T-helper 1 cell (primary cell): ENCODE results near the gene SYT8.
A peak's percentile ranks its signal among the peaks of the same experiment; 100 is the strongest.
"Not testable (repeated sequence)": the region's sequence is repeated elsewhere in the genome, so short reads cannot be mapped to it uniquely, and the experiment has no call there.

Experiments used
- DNase-seq, 5 donors: peaks; one replicate each; pipeline ENCODE4 v3.0.0-alpha.2; 2012 to 2020
- total RNA-seq, 4 donors: gene quantifications; one replicate each; lab custom pipeline; 2026; lab: John Stamatoyannopoulos, UW

SYT8 gene, protein sequence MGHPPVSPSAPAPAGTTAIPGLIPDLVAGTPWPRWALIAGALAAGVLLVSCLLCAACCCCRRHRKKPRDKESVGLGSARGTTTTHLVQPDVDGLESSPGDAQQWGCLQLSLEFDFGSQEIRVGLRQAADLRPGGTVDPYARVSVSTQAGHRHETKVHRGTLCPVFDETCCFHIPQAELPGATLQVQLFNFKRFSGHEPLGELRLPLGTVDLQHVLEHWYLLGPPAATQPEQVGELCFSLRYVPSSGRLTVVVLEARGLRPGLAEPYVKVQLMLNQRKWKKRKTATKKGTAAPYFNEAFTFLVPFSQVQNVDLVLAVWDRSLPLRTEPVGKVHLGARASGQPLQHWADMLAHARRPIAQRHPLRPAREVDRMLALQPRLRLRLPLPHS
- total RNA-seq, result 0 reads per million in 4 donors

DNA sequence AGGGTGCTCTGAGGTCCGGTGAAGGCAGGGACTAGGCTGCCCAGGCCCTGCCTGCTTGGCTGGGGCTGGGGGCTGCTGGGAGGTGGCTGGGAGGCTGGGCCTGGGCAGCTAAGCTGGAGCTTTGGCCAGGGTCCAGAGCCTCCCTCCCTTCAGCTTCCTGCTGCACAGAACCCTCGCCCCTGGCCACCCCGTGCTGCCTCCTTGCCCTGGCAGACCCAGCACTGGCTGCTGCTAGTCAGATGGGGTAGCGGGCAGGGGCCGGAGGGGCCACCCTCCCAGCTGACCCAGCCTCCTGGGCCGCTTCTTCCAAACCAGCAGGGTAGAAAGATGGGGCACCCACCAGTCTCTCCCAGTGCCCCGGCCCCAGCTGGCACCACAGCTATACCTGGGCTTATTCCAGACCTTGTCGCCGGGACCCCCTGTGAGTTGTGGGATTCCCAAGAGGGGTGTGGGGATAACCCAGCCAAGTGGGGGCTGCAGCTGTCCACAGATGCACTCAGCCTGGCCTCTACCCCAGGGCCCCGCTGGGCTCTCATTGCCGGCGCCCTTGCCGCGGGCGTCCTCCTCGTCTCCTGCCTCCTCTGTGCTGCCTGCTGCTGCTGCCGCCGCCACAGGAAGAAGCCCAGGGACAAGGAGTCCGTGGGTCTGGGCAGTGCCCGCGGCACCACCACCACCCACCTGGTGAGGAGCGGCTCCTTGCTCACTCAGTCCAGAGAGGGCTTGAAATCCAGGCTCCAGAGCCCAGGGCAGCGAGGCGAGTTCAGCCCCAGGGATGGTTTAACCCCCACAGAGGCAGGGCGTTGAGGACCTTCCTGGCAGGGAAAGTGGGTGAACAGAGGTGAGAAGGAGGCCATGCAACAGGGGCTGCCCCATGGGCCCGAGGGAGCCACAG, at the start of gene SYT8:
Gene SYT8 (plus strand): TSS at position 212 of the 892 bp plus-strand sequence. CDS start 116 bp downstream, at position 328.
- DNase-seq, result peak in 1 of 5 donors; percentile 5

DNA sequence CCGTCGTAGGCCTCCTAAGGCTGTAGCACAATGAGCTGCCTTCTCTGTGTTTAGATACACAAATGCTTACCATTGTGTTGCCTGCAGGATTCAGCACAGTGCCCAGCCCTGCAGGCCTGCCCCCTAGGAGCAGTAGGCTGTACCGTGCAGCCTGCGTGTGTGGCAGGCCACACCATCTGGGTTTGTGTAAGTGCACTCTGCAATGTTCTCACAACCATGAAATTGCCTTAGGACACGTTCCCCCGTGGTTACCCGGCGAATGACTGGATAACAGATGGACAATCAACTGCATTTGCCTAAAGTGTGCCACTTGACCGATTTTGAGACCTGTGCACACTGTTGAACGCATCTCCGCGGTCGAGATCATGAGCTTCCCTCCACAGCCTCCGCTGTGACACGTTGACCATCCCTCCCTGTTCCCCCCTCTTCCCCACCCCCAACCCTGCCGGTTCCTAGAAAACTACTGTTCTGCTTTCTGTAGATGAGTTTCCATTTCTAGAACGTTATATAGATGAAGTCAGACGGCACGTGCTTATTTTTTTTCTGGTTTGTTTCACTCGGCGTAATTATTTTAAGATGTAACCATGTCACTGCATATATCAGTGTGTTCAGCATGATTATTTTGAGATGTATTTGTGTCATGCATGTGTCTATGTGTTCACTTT, 48.9 kb upstream of the SYT8 start:
- DNase-seq, result no peak

DNA sequence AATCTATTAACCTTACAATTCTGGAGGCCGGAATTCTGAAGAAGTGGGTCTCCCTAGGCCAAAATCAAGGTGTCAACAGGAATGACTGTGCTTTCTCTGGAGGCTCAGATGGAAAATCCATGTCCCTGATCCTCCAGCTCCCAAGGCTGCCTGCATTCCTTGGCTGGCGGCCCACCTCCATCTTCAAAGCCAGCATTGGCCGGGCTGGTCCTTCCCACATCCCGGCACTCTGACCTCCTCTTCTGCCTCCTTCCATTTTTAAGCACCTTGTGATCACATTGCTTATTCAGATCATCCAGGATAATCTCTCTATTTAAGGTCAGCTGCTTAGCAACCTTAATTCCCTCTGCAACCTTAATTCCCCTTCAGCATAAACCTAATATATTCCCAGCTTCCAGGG, 48.3 kb upstream of the SYT8 start:
- DNase-seq, result no peak

DNA sequence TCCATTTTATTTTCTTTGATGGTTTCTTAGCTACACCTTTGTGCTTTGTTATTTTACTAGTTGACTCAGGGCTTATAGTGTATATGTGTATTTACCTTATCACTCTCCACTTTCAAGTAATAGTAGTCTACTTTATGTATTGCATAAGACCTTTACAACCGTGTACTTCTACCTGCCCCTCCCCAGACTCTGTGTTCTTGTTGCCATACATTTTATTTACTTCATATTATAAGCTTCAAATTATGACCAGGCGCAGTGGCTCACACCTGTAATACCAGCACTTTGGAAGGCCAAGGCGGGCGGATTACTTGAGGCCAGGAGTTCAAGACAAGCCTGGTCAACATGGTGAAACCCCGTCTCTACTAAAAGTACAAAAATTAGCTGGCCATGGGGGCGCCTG, 42.9 kb upstream of the SYT8 start:
- DNase-seq, result no peak

DNA sequence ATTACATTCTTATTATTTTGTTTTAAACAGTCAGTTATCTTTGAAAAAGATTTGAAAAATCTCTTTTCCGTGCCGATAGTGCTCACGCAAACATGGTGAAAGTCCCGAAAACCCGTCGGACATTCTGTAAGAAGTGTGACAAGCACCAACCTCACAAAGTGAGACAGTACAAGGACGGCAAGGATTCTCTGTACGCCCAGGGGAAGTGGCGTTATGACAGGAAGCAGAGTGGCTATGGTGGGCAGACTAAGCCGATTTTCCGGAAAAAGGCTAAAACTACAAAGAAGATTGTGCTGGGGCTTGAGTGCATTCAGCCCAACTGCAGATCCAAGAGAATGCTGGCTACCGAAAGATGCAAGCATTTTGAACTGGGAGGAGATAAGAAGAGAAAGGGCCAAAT, 42.3 kb upstream of the SYT8 start:
- DNase-seq, result peak in 1 of 5 donors; percentile 51

DNA sequence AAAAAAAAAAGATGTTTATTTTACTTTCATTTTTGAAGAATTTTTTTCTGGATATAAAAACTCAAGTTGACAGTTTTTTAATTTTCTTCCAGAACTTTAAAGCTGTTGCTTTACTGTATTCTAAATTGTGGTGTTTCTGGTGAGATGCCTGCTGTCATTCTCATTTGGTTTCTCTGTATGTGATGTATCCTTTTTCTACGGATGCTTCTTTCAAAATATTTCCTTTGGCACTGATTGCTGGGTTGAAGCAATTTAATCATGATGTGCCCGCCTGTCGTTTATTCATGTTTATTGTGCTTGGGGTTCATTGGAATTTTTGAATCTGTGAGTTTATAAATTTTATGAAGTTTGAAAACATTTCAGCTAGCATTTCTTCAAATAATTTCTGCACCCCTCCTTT, 41.7 kb upstream of the SYT8 start:
- no peak for DNase-seq

DNA sequence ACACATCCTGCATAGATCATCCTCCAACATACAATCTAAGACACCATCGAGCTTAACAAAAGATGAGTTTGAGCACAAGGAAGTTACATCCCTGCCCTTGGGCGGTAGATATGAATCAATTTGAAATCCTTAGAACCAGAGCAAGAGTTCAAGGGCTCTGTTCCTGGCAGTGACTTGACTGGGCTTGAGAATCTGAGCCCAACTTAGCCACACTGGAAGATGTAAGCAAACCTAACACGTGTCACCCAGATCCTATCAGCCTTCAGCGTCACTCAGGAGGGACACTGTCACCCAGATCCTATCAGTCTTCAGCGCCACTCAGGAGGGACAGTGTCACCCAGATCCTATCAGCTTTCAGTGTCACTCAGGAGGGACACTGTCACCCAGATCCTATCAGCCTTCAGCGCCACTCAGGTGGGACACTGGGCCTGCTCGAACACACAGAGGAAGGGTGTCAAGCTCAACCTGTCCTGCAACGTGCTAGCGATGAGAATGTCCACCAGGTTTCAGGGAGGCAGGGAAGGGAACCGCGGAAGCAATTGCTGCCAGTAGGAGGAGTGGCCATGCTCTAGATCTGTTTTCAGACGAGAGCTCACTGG, 38.3 kb upstream of the SYT8 start:
- no peak for DNase-seq

DNA sequence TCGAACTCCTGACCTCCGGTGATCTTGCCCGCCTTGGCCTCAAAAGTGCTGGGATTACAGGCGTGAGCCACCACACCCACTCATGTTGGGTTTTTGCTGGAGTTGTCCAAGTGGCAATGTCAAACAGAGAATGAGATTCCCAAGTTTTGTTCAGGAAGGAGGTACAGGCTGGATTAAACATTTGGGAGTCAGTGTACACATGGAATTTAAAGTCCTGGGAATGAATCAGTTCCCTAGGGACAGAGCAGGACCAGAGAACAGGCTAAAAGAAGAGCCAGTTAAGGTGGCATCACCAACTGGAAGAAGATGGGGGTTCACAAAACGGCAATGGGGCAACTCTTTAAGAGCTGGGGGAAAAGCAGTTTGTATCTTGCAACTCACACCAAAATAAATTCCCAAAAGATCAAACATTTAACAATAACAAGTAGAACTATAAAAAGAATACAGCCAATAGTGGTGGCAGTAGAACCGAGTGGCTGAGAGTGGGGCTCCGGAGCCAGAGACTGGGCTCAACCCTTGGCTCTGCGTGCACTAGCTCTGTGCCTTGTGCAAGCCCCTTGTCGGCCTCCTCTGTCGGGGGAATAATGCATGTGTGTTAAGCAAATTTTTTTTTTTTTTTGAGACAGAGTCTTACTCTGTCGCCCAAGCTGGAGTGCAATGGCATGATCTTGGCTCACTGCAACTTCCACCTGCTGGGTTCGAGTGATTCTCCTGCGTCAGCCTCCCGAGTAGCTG, 37.2 kb upstream of the SYT8 start:
- no peak for DNase-seq

DNA sequence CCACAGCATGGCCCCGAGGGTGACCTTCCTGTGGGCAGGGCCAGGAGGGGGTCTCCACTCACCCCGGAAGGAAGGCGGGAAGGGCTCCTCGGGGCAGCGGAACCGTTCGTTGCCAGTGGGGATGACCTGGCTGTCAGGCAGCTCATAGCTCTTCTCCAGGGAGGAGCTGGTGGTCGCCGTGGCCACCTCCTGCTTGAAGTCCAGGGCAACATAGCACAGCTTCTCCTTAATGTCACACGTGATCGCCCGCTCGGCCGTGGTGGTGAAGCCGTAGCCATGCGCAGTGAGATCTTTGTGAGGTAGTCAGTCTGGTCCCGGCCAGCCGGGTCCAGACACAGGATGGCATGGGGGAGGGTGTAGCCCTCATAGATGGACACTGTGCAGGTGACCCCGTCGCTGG, 31.5 kb upstream of the SYT8 start:
- no peak for DNase-seq

DNA sequence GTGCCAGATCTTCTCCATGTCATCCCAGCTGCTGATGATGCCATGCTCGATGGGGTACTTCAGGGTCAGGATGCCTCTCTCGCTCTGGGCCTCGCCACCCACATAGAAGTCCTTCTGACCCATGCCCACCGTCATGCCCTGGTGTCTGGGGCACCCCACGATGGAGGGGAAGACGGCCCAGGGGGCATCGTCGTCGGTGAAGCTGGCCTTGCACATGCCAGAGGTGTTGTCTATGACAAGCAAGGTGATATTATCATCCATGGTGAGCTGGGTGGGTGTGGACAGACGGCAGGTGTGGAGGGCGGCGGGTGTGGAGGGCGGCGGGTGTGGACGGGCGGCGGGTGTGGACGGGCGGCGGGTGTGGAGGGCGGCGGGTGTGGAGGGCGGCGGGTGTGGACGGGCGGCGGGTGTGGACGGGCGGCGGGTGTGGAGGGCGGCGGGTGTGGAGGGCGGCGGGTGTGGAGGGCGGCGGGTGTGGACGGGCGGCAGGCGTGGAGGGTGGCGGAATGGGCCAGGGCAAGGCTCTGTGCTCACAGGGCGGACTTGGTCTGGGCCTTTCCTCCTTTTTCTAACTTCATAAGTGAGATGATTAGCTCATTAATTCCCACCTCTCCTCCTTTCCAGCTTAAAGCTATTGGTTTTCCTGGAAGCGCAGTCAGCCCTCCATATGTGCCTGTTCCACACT, 30.8 kb upstream of the SYT8 start:
- DNase-seq, result not testable (repeated sequence)

DNA sequence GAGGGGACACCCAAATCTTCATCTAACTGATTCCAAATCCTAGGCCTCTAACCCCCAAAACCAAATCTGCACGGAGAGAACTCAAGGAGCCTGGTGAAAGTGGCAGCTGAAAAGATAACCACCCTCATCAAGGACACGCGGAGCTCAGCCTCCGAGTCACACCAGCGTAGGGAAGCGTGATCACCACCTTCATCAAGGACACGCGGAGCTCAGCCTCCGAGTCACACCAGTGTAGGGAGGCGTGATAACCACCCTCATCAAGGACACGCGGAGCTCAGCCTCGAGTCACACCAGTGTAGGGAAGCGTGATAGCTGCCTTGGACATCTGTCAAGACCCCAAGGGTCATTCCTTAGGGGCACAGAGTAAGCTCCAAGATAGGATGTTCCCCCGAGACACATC, 29.3 kb upstream of the SYT8 start:
- no peak for DNase-seq

DNA sequence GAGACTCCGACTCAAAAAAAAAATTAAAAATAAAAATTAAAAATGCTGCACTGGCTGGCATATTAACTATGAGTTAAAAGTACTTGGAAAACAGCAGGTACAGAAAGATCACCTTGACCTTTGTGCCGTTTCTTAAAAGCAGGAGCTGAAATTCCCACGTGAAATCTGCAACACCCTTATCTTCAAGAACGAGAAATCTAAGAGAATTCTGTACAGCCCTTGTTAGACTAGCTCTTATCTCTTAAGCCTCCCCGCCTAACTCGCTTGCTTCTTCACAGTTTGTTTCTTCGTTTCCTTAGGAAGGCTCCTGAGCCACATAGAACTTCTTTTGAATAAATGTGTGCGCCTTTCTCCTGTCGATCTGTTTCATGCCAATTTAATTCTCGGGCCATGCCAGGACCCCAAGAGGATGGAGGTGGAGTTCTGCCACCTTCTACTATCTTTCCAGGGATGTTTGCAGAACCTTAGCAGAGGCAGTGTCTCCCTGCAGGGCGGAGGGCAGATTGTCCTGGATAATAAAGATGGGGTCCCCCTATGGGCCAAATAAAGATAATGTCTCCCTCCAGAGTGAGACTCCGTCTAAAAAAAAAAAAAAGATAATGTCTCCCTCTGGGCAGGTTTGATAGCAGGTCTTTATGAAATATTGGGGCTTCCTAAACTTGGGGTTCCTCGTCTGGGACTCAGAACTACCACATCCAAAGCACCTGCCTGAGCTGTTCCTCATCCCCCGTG, 27.4 kb upstream of the SYT8 start:
- DNase-seq, result no peak

DNA sequence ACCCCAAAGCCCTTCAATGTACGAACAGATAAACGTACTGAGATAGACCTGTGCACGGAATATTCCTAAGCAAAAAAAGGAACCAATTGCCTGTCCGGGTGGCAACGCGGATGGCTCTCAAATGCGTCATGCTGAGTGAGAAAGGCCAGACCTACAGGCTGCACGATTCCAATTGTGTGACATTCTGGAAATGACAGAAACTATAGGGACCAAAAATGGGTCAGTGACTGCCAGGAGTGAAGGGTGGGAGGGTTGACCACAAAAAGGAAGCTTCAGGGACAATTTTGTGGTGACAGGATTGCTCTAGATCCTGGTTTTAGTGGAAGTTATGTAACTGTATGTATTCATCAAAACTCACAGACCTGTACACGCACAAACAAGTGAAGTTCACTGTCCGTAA, 24.0 kb upstream of the SYT8 start:
- no peak for DNase-seq

DNA sequence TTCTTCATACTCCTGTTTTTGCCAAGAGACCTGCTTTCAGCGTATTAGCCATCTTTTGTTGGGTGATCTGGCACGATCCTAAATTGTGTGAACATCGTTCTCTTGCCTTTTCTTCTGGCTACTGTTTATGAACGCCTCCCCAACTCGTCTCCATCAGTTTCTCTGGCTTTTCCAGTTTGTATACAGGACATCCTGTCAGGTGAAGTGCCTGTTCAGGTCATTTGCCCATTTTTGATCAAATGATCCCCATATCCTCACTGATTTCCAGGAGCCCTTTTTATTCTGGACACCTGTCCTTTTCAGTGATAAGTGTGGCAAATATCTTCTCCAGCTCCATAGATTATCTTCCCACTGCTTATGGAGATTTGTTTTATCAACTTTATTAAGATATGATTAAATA, 22.5 kb upstream of the SYT8 start:
- DNase-seq, result no peak

DNA sequence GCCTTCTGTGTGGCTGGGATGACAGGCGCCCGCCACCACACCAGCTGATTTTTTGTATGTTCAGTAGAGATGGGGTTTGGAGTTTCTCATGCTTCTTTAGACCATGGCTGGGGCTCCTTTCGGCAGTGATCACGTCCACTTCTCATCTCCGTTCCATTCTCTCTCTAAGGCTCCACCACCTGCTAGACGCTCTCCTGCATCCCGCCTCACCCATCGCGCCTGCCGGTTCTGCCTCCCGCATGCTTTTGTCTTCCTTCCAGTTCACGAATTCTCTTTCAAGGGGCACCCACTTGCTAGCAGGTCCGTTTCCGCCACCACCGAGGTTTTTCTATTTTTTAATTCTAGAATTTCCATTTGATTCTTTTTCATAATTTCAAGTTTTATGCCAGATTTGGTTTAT, 22.0 kb upstream of the SYT8 start:
- DNase-seq, result no peak

DNA sequence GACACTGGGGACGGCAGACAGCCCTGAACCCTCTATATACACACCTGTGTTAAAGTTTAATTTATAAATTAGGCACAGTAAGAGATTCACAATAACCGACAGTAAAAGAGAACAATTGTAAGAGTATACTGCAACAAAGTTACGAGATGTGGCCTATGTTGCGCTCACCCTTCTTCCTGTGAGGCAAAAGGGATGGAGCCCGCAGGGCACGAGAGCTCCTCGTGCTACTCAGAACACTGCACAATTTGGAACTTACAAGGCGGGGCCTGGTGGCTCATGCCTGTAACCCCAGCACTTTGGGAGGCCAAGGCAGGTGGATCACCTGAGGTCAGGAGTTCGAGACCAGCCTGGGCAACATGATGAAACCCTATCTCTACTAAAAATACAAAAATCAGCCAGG, 21.4 kb upstream of the SYT8 start:
- DNase-seq, result not testable (repeated sequence)

DNA sequence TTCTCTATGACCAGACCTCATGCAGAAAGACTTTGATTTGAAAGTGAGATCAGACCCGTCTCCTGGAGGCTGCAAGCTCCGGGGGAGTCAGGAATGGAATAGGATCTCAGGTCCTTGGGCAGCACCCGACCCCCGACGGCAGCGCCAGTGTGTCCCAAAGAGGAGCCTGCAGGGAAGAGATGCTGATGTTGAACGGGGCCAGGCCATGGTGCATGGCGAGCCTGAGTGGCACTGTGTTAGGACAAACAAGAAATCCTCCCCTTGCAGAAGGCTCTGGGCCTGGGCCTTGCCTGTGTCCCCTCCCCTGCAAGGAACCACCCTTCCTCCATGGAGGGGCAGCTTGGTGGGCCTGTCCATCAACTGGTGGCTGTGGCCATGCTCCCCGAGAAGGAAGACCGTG, 20.1 kb upstream of the SYT8 start:
- no peak for DNase-seq

DNA sequence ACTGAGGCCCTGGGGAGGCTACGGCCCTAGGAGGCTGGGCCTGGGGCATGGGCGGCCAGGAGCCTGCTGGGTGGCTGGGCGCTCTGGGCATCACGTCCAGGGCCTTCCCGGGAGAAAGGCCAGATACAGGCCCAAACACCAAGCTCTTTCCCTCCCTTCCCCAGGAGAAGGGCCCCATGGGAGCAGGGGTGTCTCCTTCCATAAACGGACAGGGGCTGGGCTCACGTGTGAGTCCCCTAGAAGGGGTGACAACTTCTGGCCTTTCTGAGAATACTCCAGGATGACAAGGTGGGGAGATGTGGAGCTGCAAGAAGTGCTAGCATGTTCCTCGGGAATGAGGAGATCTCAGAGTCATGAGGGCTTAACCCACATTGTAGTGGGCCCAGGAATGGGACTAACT, 19.5 kb upstream of the SYT8 start:
- no peak for DNase-seq

DNA sequence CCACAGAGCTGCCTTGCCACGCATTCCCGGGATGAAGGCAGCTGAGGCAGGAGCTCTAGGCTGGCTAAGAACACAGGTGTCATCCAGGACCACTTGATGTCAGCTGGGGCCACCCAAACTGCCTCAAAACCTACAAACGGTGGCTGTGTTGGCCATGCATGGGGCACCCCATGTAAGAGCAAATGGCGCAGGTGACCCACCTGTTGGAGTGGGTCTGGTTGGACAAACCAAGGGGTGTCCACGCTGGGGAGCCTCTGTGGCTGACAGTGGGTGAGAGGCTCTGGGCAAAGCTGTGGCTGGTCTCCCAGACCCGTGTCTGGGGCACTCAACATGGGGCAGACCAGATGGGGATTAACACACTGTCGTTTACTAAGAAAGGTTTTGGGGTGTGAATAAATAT, 19.0 kb upstream of the SYT8 start:
- DNase-seq, result no peak

DNA sequence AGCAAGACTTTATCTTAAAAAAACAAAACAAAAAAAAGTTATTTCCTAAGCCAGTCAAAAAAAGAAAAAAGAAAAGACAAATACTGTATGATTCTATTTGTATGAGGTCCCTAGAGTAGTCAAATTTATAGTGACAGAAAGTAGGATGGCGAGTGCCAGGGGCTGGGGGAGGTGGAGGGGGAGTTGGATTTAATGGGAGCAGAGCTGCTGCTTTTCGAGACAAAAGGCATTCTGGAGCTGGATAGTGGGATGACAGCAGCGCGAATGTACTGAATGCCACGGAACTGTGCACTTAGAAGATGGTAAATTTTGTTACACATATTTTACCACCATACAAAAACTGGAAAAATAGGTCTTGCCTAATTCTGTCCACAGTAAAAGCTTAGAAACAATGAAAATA, 17.8 kb upstream of the SYT8 start:
- no peak for DNase-seq

DNA sequence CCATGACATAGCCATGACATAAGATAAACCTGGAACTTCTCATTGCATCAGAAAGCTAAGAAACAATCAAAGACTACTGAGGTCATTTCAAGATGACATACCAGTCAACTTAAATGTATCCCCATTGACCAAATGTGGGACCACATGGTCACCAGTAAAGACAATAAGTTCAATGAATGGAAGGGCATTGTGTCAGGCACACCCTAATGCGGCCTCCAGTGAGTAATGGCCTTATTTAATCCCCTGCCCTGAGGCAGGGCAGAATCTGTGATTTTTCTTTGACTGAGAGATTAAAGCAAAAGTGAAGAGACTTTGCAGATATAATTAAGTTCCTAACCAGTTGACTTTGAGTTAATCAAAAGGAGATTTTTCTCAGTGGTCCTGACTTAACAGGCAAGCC, 17.3 kb upstream of the SYT8 start:
- DNase-seq, result no peak
